ENCODE measurements around the gene CEP72. TPM values are rescaled to one million over a fixed set of nuclear protein-coding genes. Genes with fewer than 3 reads are reported as not detected.
A peak's percentile ranks its signal among the peaks of the same experiment; 100 is the strongest.

CEP72 gene
- total RNA-seq, 5 donors from 2014 or later (not counting 1 experiment from before 2014, with no cell fraction given): 13.9 to 25.8 (median 23.6) TPM

- Mint-ChIP-seq H3K27ac (no peak overlapping the region), H3K4me1 (peaks cover 11 to 17% (median 14%) of the 10 kb centered on the region in 3 donors), H3K4me3 (no peak overlapping the region), H3K9me3 (no peaks in the 10 kb centered on the region), H3K27me3 (no peaks in the 10 kb centered on the region), H3K36me3 (peaks cover 5% of the 10 kb centered on the region)
- H3K36me3 ChIP-seq (ENCODE audit: control insufficient read depth in 2 of 2, extremely low read depth in 1 of 2, insufficient read depth in 1 of 2, low read length in 1 of 2): peaks cover 17 to 19% of the 10 kb centered on the region in 2 donors
- POLR2A ChIA-PET: interaction anchor here in 1 of 2 donors (0.6 kb wide), 1 partner anchor 79 kb away, joined by 3 read pairs; no protein-coding TSS in a partner anchor
- 84% methylated on average over 40 of the region's 44 CpGs for WGBS (ENCODE audit: insufficient coverage)
- no peak for DNase-seq
- no peaks in the 10 kb centered on the region for H3K9me3 ChIP-seq
- no peak overlapping the region for H3K27ac ChIP-seq (ENCODE audit: low read length)
- peaks cover 3 to 22% of the 10 kb centered on the region in 2 experiments for H3K4me1 ChIP-seq (ENCODE audit: control insufficient read depth in 1 of 2, extremely low read depth in 1 of 2, insufficient read depth in 2 of 2, low read length in 2 of 2)
- H3K27me3 ChIP-seq (replicated peaks in 1 of 2; ENCODE audit: control insufficient read depth in 2 of 2, extremely low read depth in 1 of 2, insufficient read depth in 2 of 2, low read length in 1 of 2): peaks cover 0 to 18% of the 10 kb centered on the region in 2 experiments
- H3K4me3 ChIP-seq (ENCODE audit: control insufficient read depth in 1 of 2, extremely low read depth in 1 of 2, low read length in 1 of 2): no peak overlapping the region
- ATAC-seq (replicated peaks in 1 of 4): no peak
- CTCF ChIA-PET: no interaction called here
Measured at GRCh38 chr5:668283-668995, 56.3 kb downstream of the CEP72 start.

- ATAC-seq (replicated peaks in 1 of 4) (peak in 1 of 4 experiments; percentile 20), DNase-seq (peak in 17 of 35 experiments; percentile 18 to 67 (median 39))
- Histone ChIP-seq H3K9me3 (no peaks in the 10 kb centered on the region), H3K27me3 (replicated peaks in 1 of 2; ENCODE audit: control insufficient read depth in 2 of 2, extremely low read depth in 1 of 2, insufficient read depth in 2 of 2, low read length in 1 of 2) (peaks cover 0 to 26% of the 10 kb centered on the region in 2 experiments), H3K4me3 (ENCODE audit: control insufficient read depth in 1 of 2, extremely low read depth in 1 of 2, low read length in 1 of 2) (no peak overlapping the region), H3K4me1 (ENCODE audit: control insufficient read depth in 1 of 2, extremely low read depth in 1 of 2, insufficient read depth in 2 of 2, low read length in 2 of 2) (peaks cover 4 to 31% of the 10 kb centered on the region in 2 experiments), H3K36me3 (ENCODE audit: control insufficient read depth in 2 of 2, extremely low read depth in 1 of 2, insufficient read depth in 1 of 2, low read length in 1 of 2) (peaks cover 13 to 15% of the 10 kb centered on the region in 2 donors), H3K27ac (ENCODE audit: low read length) (no peak overlapping the region)
- H3K4me1 Mint-ChIP-seq: peaks cover 11 to 19% (median 18%) of the 10 kb centered on the region in 3 donors
- CTCF ChIA-PET: interaction anchor here in 1 of 2 donors (1.2 kb wide), 1 partner anchor 231 kb away, joined by 3 read pairs; no protein-coding TSS in a partner anchor
- no peak overlapping the region for H3K4me3 Mint-ChIP-seq
- POLR2A ChIA-PET: interaction anchor here in 1 of 2 donors (0.6 kb wide), 1 partner anchor 80 kb away, joined by 3 read pairs; no protein-coding TSS in a partner anchor
- H3K27me3 Mint-ChIP-seq: no peaks in the 10 kb centered on the region
- 73% methylated on average over 30 of the region's 40 CpGs for WGBS (ENCODE audit: insufficient coverage)
- peaks cover 5% of the 10 kb centered on the region for H3K36me3 Mint-ChIP-seq
- no peaks in the 10 kb centered on the region for H3K9me3 Mint-ChIP-seq
- no peak overlapping the region for H3K27ac Mint-ChIP-seq
Measured at GRCh38 chr5:669111-669841, 57.1 kb downstream of the CEP72 start.

GRCh38 chr5:669842-670395 lies 57.8 kb downstream of the CEP72 start:
- no peaks in the 10 kb centered on the region for H3K27me3 Mint-ChIP-seq
- CTCF ChIA-PET: interaction anchor here in 1 of 2 donors (1.2 kb wide), 1 partner anchor 230 kb away, joined by 3 read pairs; no protein-coding TSS in a partner anchor
- 84% methylated on average over 22 of the region's 22 CpGs for WGBS (ENCODE audit: insufficient coverage)

GRCh38 chr5:670396-671270 lies 58.5 kb downstream of the CEP72 start:
- ATAC-seq (replicated peaks in 1 of 4): no peak
- H3K4me3 Mint-ChIP-seq: no peak overlapping the region
- H3K4me1 ChIP-seq (ENCODE audit: control insufficient read depth in 1 of 2, extremely low read depth in 1 of 2, insufficient read depth in 2 of 2, low read length in 2 of 2): peaks cover 4 to 35% of the 10 kb centered on the region in 2 experiments
- ChIA-PET POLR2A (no interaction called here), CTCF (interaction anchor here in 1 of 2 donors (0.6 to 1.2 kb wide), 2 partner anchors 17 to 230 kb away, joined by 3 read pairs; no protein-coding TSS in a partner anchor)
- no peak for DNase-seq
- H3K4me1 Mint-ChIP-seq: peaks cover 11 to 19% (median 18%) of the 10 kb centered on the region in 3 donors
- peaks cover 5% of the 10 kb centered on the region for H3K36me3 Mint-ChIP-seq
- 78% methylated on average over 17 of the region's 33 CpGs for WGBS (ENCODE audit: insufficient coverage)
- no peaks in the 10 kb centered on the region for H3K27me3 Mint-ChIP-seq
- H3K4me3 ChIP-seq (ENCODE audit: control insufficient read depth in 1 of 2, extremely low read depth in 1 of 2, low read length in 1 of 2): no peak overlapping the region
- H3K27me3 ChIP-seq (replicated peaks in 1 of 2; ENCODE audit: control insufficient read depth in 2 of 2, extremely low read depth in 1 of 2, insufficient read depth in 2 of 2, low read length in 1 of 2): peaks cover 0 to 38% of the 10 kb centered on the region in 2 experiments
- peaks cover 6 to 7% of the 10 kb centered on the region in 2 donors for H3K36me3 ChIP-seq (ENCODE audit: control insufficient read depth in 2 of 2, extremely low read depth in 1 of 2, insufficient read depth in 1 of 2, low read length in 1 of 2)
- H3K27ac Mint-ChIP-seq: no peak overlapping the region
- no peaks in the 10 kb centered on the region for H3K9me3 ChIP-seq
- no peak overlapping the region for H3K27ac ChIP-seq (ENCODE audit: low read length)
- H3K9me3 Mint-ChIP-seq: no peaks in the 10 kb centered on the region

More at GRCh38 chr5:669842-670395, 57.8 kb downstream of the CEP72 start:
- Histone ChIP-seq H3K4me3 (ENCODE audit: control insufficient read depth in 1 of 2, extremely low read depth in 1 of 2, low read length in 1 of 2) (no peak overlapping the region), H3K27ac (ENCODE audit: low read length) (no peak overlapping the region), H3K27me3 (replicated peaks in 1 of 2; ENCODE audit: control insufficient read depth in 2 of 2, extremely low read depth in 1 of 2, insufficient read depth in 2 of 2, low read length in 1 of 2) (peaks cover 0 to 32% of the 10 kb centered on the region in 2 experiments), H3K36me3 (ENCODE audit: control insufficient read depth in 2 of 2, extremely low read depth in 1 of 2, insufficient read depth in 1 of 2, low read length in 1 of 2) (peaks cover 9% of the 10 kb centered on the region in 2 donors), H3K4me1 (ENCODE audit: control insufficient read depth in 1 of 2, extremely low read depth in 1 of 2, insufficient read depth in 2 of 2, low read length in 2 of 2) (peaks cover 4 to 35% of the 10 kb centered on the region in 2 experiments), H3K9me3 (no peaks in the 10 kb centered on the region)
- no peak for ATAC-seq (replicated peaks in 1 of 4)
- Mint-ChIP-seq H3K9me3 (no peaks in the 10 kb centered on the region), H3K4me3 (no peak overlapping the region), H3K27ac (no peak overlapping the region), H3K4me1 (peaks cover 11 to 19% (median 18%) of the 10 kb centered on the region in 3 donors), H3K36me3 (peaks cover 5% of the 10 kb centered on the region)
- POLR2A ChIA-PET: no interaction called here
- no peak for DNase-seq

GRCh38 chr5:671459-672328 lies 59.6 kb downstream of the CEP72 start:
- Mint-ChIP-seq H3K27me3 (no peaks in the 10 kb centered on the region), H3K27ac (no peak overlapping the region), H3K36me3 (peaks cover 5% of the 10 kb centered on the region), H3K4me3 (peak overlapping the region in 2 of 3 donors; percentile 11 to 74), H3K9me3 (no peaks in the 10 kb centered on the region), H3K4me1 (peaks cover 11 to 19% (median 18%) of the 10 kb centered on the region in 3 donors)
- DNase-seq (peak; percentile 38 to 79 (median 65)), ATAC-seq (replicated peaks in 1 of 4) (peak; percentile 74 to 82 (median 77))
- POLR2A ChIA-PET: interaction anchor here in 1 of 2 donors (0.9 kb wide), 1 partner anchor 220 kb away, joined by 3 read pairs; no protein-coding TSS in a partner anchor
- 49% methylated on average over 20 of the region's 27 CpGs for WGBS (ENCODE audit: insufficient coverage)
- H3K36me3 ChIP-seq (ENCODE audit: control insufficient read depth in 2 of 2, extremely low read depth in 1 of 2, insufficient read depth in 1 of 2, low read length in 1 of 2): peaks cover 4 to 7% of the 10 kb centered on the region in 2 donors
- H3K27me3 ChIP-seq (replicated peaks in 1 of 2; ENCODE audit: control insufficient read depth in 2 of 2, extremely low read depth in 1 of 2, insufficient read depth in 2 of 2, low read length in 1 of 2): peaks cover 0 to 43% of the 10 kb centered on the region in 2 experiments
- CTCF ChIA-PET: interaction anchor here in 1 of 2 donors (0.6 kb wide), 1 partner anchor 18 kb away, joined by 3 read pairs; no protein-coding TSS in a partner anchor
- no peak overlapping the region for H3K4me3 ChIP-seq (ENCODE audit: control insufficient read depth in 1 of 2, extremely low read depth in 1 of 2, low read length in 1 of 2)
- H3K27ac ChIP-seq (ENCODE audit: low read length): peak overlapping the region; percentile 74
- H3K9me3 ChIP-seq: no peaks in the 10 kb centered on the region
- H3K4me1 ChIP-seq (ENCODE audit: control insufficient read depth in 1 of 2, extremely low read depth in 1 of 2, insufficient read depth in 2 of 2, low read length in 2 of 2): peaks cover 4 to 35% of the 10 kb centered on the region in 2 experiments

Measured in T-cell (primary cell).